Fibroblast of lung (primary cell): ENCODE measurements around the gene CHST15. TPM values are rescaled to one million over a fixed set of nuclear protein-coding genes. Genes with fewer than 3 reads are reported as not detected.

Source experiments
- DNase-seq, 2 donors: peaks; one replicate each; pipeline versions ENCODE4 v3.0.0 to v3.0.0-alpha.2; 2010; ENCODE audit warnings: low read depth in 2 of 2
- H2AFZ ChIP-seq: 2 replicates; pipeline ENCODE4 v1.5.1; 2012; ENCODE audit warnings: low read length, control low read depth, inconsistent platforms
- H3K27ac ChIP-seq: 2 replicates; pipeline ENCODE4 v1.5.1; 2011; ENCODE audit warnings: low read length, control low read depth; ENCODE audit not compliant: insufficient read depth
- H3K27me3 ChIP-seq: 2 replicates; pipeline ENCODE4 v1.5.1; 2011; ENCODE audit warnings: mild to moderate bottlenecking, low read length; ENCODE audit not compliant: control insufficient read depth, insufficient read depth
- H3K36me3 ChIP-seq: 2 replicates; pipeline ENCODE4 v1.5.1; 2011; ENCODE audit warnings: low read length; ENCODE audit not compliant: control insufficient read depth, insufficient read depth
- H3K4me1 ChIP-seq: 2 replicates; pipeline ENCODE4 v1.5.1; 2011; ENCODE audit warnings: low read length; ENCODE audit not compliant: control insufficient read depth, insufficient read depth; ENCODE audit errors: extremely low read depth
- H3K4me2 ChIP-seq: 2 replicates; pipeline ENCODE4 v1.5.1; 2011; ENCODE audit warnings: low read length, control low read depth; ENCODE audit not compliant: insufficient read depth; ENCODE audit errors: extremely low read depth
- H3K4me3 ChIP-seq, 4 experiments: fragments of 200-600 bp in 1 of 4; sonication (generic) in 1 of 4; replicated peaks in 1 of 4; 2 replicates each; pipeline ENCODE4 v1.5.1; 2011 to 2016; ENCODE audit warnings: low read length in 4 of 4, low read depth in 3 of 4, mild to moderate bottlenecking in 3 of 4, control low read depth in 2 of 4, inconsistent platforms in 1 of 4, mixed read lengths in 1 of 4; ENCODE audit not compliant: insufficient read depth in 1 of 4; ENCODE audit errors: control extremely low read depth in 1 of 4
- H3K79me2 ChIP-seq: 2 replicates; pipeline ENCODE4 v1.5.1; 2012; ENCODE audit warnings: mild to moderate bottlenecking, low read length, inconsistent platforms; ENCODE audit not compliant: control insufficient read depth, insufficient read depth
- H3K9ac ChIP-seq: 2 replicates; pipeline ENCODE4 v1.5.1; 2011; ENCODE audit warnings: mild to moderate bottlenecking, low read length, control low read depth; ENCODE audit not compliant: insufficient read depth
- H3K9me3 ChIP-seq: 2 replicates; pipeline ENCODE4 v1.5.1; 2012; ENCODE audit warnings: low read depth, low read length; ENCODE audit not compliant: control insufficient read depth, insufficient read depth
- H4K20me1 ChIP-seq: 2 replicates; pipeline ENCODE4 v1.5.1; 2011; ENCODE audit warnings: low read length; ENCODE audit not compliant: control insufficient read depth, insufficient read depth; ENCODE audit errors: extremely low read depth
- CTCF ChIP-seq, 2 donors: IDR thresholded peaks in 1 of 2; conservative IDR thresholded peaks in 1 of 2; 1 replicate in 1 of 2; 2 replicates in 1 of 2; pipeline ENCODE4 v1.5.1; 2011 to 2012; ENCODE audit warnings: low read length in 2 of 2, control low read depth in 1 of 2, inconsistent platforms in 1 of 2, low read depth in 1 of 2, mild to moderate bottlenecking in 1 of 2
- EZH2 ChIP-seq: IDR thresholded peaks from 2 replicates; pipeline ENCODE4 v1.5.1; 2012; ENCODE audit warnings: low read length, control low read depth, mild to moderate bottlenecking; ENCODE audit errors: missing control alignments
- polyA plus RNA-seq, 2 donors: library from polyadenylated mRNA; depleted of rRNA in 1 of 2; stranded (reverse) in 1 of 2; unstranded in 1 of 2; fragments of >200 nt; gene quantifications; 2 replicates each; pipeline ENCODE4 v1.2.1, GENCODE V29; 2011 to 2012; ENCODE audit warnings: missing spikeins in 1 of 2
- total RNA-seq: library from RNA; depleted of rRNA; stranded (reverse); fragments of >200 nt; gene quantifications from 2 replicates; pipeline ENCODE4 v1.2.1, GENCODE V29; 2014

Gene CHST15
- total and polyA plus RNA-seq, 2 donors (not counting 1 experiment from before 2014, with no cell fraction given): 5.0 to 7.9 TPM

DNA sequence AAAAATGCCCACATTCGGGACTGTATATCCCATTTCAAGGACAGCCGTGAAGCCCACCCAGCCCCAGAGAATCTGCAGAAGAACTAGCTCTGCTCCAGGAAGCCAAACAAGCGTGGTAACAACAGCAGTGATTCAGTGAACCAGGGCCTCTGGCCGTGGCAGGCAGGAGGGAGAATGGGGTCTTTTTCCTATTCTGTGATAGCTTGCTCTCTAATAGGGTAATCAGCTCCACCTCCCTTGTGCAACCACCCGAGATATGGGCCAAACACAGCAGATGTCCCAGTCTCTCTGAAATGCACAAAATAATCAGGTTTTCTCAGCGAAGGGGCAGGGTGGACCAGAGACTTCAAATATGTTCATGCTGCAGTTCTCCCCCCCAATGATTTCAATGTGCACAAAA is 35.8 kb downstream of the CHST15 start:
- H3K27ac ChIP-seq: no peak overlapping the region
- H3K9me3 ChIP-seq: no peaks in the 10 kb centered on the region
- H3K9ac ChIP-seq: no peak overlapping the region
- TF ChIP-seq EZH2 (no peak), CTCF (conservative IDR thresholded peaks at IDR 0.05 in 1 of 2, IDR thresholded peaks at IDR 0.05 in 1 of 2; ENCODE audit: low read depth in 1 of 2, low read length in 2 of 2) (no peak)
- no peaks in the 10 kb centered on the region for H3K4me1 ChIP-seq
- H4K20me1 ChIP-seq: no peaks in the 10 kb centered on the region
- no peak overlapping the region for H2AFZ ChIP-seq
- H3K4me2 ChIP-seq: no peak overlapping the region
- no peaks in the 10 kb centered on the region for H3K27me3 ChIP-seq
- H3K4me3 ChIP-seq: no peak overlapping the region
- H3K36me3 ChIP-seq: no peaks in the 10 kb centered on the region
- no peaks in the 10 kb centered on the region for H3K79me2 ChIP-seq
- no peak for DNase-seq

DNA sequence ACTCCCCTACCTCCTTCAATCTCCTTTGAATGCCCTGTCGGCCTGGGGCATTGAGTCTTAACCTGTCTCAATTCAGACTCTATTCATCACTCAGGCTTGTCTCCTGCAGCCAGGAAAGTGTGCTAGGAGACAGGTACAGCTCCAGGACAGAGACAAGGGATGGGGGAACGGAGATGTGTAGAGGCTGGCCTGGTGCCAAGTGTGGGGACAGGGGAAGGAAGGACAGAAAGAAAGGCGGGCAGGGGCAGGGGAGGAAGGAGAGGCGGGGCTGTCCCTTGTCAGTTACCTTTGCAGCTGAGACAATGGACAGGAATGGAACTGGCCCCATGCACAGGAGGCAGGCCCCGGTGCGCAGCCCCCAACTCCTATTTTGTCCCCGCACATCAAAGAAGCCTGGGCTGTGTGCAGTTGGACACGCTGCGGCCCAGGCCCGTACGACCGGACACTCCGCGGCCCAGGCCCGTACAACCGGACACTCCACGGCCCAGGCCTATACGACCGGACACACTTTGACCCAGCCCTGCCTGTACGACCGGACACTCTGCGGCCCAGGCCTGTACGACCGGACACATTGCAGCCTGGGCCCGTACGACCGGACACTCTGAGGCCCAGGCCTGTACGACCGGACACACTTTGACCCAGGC is 36.9 kb downstream of the CHST15 start:
- no peaks in the 10 kb centered on the region for H3K36me3 ChIP-seq
- H3K4me2 ChIP-seq: no peak overlapping the region
- no peak for DNase-seq
- H3K9me3 ChIP-seq: no peaks in the 10 kb centered on the region
- no peaks in the 10 kb centered on the region for H3K4me1 ChIP-seq
- H3K27ac ChIP-seq: no peak overlapping the region
- no peaks in the 10 kb centered on the region for H3K79me2 ChIP-seq
- no peak overlapping the region for H3K9ac ChIP-seq
- no peak for TF ChIP-seq EZH2
- H4K20me1 ChIP-seq: no peaks in the 10 kb centered on the region
- no peaks in the 10 kb centered on the region for H3K27me3 ChIP-seq
- H3K4me3 ChIP-seq: no peak overlapping the region
- no peak overlapping the region for H2AFZ ChIP-seq

DNA sequence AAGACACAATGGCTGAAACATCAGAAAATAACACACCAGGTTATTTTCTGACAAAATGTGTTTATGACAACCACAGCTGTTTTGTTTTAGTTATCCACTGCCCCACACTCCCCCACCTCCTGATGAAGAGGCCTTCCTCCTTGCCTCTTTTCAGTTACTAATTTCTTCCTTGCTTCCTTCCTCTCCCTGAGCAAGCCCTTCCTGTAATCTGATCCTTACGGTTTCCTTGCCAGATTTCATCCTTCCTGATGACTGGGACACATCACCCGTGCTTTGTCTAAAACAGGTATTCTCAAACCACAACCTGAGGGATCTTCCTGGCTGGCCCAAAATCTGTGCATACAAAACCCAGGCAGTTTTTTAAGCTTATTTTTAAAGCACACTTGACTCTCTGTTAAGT is 39.4 kb downstream of the CHST15 start:
- no peak overlapping the region for H3K4me2 ChIP-seq
- no peaks in the 10 kb centered on the region for H3K27me3 ChIP-seq
- TF ChIP-seq EZH2 (no peak), CTCF (conservative IDR thresholded peaks at IDR 0.05 in 1 of 2, IDR thresholded peaks at IDR 0.05 in 1 of 2; ENCODE audit: low read depth in 1 of 2, low read length in 2 of 2) (no peak)
- no peaks in the 10 kb centered on the region for H3K9me3 ChIP-seq
- no peak for DNase-seq
- H3K4me3 ChIP-seq: no peak overlapping the region
- H4K20me1 ChIP-seq: no peaks in the 10 kb centered on the region
- H3K9ac ChIP-seq: no peak overlapping the region
- no peaks in the 10 kb centered on the region for H3K36me3 ChIP-seq
- H3K79me2 ChIP-seq: no peaks in the 10 kb centered on the region
- no peaks in the 10 kb centered on the region for H3K4me1 ChIP-seq
- H3K27ac ChIP-seq: no peak overlapping the region
- H2AFZ ChIP-seq: no peak overlapping the region
